Activated CD8-positive, alpha-beta memory T cell treated with anti-CD3 and anti-CD28 coated beads for 24 hours (primary cell): ENCODE results near the gene RABGGTA.

Experiments used
- DNase-seq: peaks from one replicate; pipeline ENCODE4 v3.0.0-alpha.2; 2020

Gene RABGGTA

DNA sequence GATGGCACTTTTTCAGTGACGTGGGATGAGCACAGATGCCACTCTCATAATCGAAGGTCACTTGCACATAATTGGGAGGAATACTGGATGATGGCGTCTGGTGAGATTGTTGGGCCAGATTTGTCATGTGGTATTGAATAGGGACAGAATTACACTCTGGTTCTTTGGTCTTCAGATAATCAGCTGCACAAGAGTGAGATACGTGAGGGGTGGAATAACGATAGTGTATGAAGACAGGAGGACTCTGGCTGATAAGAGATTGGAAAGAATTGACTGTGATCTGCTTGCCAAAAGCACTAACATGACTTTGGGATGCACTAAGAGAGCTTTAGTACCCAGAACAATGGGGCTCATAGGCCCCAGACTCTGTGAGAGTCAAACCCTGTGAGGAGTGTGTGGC is 7.0 kb upstream of the RABGGTA start:
- DNase-seq, result no peak

DNA sequence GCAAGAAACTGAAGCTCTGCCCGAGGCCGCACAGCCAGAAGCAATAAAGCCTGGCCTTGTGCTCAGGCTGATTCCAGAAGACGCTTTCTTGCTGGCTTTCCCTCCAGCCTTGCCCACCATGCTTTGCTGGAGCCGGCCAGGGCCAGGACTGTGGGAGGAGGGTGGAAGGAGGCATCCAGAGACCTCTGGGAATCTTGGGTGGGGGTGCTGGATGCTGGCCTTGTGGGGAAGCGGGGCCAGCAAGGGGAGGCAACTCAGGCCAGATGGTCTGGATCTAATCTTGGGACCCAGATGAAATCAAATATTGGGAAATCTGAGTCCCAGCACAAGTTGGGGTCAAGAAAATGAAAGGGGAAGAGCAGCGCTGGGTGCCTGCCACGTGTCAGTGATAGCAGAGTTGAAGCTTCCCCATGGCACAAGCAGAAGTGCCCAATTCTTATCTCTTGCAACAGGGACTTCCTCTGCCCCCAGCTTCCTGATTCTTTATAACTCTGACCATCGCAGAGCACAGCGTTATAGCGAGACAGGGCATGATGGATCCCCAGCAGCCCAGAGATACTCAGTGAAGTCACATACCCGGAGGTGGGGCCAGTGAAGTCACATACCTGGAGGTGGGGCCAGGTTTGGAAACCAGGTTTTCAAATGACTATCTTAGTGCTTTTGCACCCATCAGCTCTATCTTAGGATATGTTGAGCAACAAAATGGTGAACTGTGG is 6.4 kb upstream of the RABGGTA start:
- DNase-seq, result no peak

DNA sequence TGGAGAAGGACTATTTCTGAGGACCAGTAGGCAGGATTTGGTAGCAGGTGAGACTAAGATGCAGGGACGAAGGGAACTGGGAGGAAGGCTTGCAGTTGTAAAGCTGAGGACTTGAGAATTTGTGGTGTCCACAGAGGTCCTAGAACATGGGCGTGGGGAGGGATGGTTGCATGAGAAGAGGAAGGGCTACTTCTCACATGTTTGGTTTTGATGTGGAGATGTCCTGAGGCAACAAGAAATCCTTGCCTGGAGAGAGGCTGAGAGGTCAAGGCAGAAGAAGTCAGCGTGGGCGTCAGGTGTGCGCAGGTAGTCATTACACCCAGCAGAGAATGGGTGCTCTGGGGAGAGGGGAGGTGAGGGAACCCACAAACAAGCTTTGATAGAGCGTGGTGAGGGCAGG is 5.7 kb upstream of the RABGGTA start:
- no peak for DNase-seq

DNA sequence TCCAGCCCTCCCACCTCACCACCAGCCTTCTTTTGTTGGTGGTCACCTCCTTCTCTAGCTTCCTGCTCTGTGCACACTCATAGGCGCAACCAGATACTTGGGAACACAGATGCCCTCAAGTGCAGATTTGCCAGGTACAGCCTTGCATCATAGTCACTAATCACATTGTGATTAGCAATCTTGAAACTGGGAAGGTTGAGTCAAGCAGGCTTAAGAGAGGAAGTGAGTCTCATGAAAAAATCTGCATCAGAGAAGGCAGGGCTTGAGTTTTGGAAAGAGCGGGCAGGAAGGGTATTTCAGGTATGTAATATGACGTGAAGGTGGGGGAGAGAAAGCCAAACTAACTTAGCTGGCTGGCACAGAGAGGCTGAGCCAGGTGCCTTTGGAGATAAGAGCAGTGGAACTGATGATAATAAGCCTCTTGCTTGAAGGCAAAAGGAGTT is 2.7 kb upstream of the RABGGTA start:
- peak; percentile 77 for DNase-seq

DNA sequence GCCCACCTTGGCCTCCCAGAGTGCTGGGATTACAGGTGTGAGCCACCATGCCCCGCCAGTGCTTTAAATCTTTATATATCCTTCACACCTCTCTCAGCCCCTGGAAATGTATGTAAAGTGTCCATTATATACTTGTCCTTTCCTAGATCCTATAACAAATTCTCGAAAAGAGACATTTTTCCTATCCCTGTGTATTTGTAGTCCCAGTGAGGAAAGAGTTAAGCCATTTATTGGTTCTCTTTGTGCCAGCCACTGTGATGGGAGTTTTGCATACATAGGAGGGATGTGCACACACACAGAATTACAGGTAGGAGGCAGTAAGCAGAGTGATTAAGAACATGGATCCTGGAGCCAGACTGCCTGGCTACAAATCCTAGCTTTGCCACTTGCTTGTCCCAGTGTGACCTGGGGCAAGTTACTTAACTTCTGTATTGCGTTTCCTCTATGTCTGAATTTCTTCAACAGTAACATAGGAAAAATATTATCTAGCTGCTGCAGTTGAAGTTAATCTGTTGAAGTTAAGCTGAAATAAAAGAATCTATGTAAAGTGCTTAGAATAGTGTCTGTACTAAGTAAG is 2.1 kb upstream of the RABGGTA start:
- no peak for DNase-seq

DNA sequence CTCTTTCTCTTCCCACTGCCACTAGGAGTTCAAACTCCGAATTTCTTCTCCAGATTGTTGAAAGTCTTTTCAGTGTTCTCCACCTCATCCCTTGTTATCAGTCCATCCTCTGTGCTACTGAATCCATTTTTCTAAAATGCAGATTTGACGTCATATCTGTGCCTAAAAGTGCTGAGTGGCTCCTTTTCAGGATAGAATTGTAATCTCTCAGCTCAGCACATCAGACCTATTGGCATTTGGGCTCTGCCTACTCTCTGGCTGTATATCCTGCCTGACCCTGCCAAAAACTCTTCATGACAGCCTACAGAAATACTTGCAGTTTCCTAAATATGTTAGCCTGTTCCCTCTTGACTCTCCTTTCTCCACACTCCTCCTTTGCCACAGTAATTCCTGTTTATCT is 1.1 kb upstream of the RABGGTA start:
- DNase-seq, result no peak

DNA sequence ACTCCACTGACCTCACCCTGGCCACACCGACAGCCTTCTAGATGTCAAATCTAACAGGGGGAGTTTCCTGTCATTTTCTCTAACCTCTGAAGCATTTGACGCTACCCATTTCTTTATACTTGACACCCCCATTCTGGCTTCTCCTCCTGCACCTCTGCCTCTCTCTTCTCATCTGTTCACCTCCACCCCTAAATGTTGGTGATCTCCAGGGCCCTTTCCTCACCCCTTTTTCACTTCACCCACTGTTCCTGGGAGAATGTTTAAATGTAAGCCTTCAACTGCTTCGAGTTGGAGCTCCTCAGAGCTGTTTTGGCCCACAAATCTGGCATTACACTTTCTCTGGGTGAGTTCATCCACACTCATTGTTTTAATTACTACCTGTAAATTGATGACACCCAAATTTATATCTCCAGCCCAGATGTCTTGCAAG is 452 bp upstream of the RABGGTA start:
- no peak for DNase-seq

DNA sequence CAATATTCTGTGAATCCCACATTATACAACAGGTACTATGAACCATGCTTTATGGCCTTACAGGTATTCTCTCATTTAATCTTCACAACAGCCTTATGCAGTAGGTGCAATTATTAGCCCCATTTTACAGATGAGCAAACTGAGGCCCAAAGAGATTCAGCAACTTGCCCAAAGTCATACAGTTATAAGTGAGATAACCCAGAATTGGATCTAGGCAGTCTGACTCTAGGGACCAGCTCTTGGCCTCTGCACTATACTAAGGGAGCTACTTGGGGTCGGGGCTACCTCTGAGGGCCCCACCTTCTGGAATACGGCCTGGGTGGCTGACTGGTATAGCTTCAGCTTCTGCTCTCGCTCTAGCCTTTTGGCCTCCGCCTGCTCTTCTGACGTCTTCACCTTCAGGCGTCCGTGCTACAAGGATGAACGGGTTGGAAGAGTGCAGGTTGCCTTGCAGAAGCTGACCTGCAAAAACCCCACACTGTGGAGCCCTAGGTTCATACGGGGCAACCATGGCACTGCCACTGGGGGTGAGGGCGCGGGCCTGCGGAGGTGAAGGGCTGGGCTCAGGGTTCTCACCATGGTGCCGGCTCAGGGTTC is 762 bp downstream of the RABGGTA start:
- no peak for DNase-seq

DNA sequence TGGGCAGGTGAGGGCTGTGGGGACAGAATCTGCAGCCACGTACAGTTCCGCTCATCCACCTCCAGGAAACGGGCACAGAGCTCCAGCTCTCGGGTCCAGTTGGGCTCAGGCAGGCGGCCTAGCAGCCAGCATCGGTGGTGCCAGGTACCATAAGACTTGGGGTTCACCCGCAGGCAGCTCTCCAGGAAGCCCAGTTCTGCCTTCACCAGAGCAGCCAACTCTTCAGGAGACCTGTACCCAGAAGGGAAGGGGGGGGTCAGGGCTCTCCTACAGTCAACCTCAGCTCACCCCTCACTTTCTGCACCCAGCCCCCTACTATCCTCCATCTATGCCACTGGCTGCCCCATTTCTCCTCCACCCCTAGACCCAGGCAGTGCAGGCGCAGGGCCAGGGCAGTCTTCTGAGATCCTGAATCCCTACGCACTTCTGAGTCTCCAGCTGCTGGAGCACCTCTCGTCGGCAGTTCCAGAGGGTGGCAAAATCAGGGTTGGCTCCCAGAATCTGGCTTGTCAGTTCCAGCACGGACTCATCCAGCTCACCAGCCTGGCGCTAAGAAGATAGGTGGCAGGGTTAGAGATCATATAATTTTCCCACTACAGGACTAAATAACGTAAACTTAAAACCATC is 1.4 kb downstream of the RABGGTA start:
- no peak for DNase-seq

DNA sequence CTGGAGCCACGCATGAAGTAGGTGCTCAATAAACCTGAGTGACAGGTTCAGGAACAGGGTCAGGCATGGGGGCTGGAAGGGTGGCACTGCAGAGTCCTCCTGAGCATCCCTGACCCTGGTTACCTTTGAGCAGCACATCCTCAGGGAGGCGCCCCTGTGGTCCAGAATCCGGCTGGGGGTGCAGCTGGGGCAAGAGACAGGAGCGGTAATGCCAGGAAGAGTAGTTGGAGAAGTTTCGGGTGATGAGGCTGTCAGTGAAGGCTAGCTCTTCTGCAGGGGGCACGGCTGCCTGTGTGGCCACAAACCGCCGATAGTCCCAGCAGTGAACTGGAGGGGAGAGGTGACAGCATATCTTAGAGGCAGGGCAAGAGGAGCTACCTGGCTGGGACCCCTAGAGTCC is 2.0 kb downstream of the RABGGTA start:
- no peak for DNase-seq

DNA sequence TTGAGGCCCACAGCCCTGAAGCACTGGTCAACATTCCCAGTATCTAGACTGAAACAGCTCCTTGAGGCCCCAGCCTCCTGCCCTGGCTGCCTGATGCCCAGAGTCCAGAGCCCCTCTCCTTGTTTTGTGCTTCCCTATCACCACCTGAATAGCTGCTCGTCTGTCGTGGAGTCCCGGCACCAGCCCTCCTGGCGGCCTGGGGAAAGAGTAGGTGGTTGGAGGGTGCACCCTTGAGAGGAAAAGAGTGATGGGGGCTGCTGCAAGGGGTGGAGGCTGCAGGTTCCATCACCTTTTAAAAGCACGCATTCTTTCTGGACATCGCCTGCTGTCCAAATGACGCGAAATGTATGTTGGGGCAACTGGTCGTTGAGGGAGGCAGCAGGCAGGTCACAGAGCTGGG is 3.2 kb downstream of the RABGGTA start:
- no peak for DNase-seq

DNA sequence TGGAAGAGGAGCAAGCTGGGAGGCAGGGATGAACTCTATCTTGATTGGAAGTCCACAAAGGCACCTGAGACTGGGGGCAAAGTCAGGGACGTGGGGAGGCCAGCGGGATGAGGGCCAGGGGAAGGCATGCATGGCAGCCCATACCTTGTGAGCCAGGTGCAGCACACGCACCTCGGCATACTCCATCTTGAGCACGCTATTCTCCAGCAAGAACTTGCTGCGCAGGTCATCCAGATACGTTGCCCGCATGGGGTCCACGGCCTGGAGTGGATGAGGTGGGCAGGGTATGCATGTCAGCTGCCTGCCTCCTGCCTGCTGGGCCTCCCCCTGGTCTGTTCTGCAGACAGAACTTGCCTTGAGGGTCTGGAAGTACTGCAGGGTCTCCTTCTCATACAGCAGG is 3.9 kb downstream of the RABGGTA start:
- no peak for DNase-seq

DNA sequence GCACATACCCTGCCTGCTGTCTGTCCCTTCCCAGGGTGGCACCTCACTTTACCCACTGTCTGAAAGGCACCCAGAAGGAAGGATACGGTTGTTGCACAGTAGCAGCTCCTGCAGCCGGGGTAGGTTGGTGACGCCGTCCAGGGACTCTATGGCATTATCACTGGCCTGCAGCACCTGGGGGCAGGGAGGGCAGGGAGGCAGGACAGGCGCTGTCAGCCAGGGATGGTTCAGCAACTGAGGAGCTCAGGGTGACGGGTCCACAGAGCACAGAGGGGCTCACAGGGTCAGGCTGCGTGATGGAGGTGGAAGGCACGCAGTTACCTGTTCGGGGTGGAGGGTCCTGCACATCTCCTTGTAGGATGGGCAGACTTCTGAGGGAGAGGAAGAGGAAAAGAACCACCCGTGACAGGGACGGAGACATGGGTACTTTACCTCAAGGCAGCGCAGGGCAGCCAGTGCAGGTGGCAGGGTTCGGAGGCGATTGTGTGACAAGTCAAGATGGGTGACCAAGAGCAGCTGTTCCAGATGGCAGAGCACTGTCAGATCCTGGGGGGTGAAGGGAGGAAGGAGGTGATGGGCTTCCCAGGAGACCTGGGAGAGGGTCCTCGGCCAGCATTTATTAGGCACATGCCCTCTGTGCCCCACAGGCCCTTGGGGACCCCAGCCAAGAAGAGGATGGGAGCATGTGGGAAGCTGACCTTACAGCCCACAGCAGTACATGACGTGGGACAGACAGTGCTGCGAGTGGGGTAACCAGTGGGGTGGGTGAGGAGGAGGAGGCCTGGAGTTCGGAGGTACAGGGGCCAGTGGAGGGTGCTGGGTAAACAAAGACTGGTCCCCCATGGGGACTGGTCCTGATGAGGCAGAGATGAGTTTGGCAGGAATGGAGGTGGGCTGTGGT is 4.8 kb downstream of the RABGGTA start:
- DNase-seq, result no peak

DNA sequence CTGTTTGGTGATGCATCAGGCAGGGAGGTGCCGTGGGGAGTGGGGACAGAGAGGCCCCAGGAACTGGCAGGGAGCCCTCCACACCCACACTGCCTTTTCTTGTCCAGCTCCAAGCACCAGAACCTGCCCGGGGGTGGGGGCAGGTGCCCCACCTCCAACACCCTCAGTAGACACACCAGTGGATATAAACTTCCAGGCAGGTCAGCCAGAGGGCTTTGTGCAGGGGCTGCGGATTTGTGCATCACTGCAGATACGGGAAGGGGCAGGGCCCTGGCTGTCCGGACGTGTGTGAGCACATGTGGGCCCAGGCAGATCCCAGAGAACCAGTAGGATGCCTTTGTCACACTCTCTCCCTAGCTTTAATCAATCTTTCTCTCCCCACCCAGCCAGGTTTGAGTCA is 7.1 kb downstream of the RABGGTA start:
- DNase-seq, result no peak

DNA sequence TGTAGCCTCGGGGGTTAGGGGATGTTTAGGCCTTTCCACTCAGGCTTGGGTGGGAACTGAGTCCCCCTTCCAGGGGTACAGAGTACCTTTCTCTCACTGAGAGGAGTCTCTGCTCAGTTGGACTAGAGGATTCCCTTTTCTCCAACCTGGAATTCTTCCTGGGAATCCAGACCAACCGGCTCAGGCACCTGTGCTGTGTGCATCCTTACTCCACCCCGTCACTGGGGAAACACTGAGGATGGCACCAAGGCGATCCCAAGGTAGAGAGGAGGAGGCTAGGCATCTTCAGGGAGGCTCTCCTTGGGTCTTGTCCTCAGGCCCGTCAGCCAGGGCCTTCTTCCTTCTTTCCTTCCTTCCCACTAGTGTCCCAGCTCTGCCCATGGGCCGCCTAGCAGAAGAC is 7.5 kb downstream of the RABGGTA start:
- DNase-seq, result no peak

DNA sequence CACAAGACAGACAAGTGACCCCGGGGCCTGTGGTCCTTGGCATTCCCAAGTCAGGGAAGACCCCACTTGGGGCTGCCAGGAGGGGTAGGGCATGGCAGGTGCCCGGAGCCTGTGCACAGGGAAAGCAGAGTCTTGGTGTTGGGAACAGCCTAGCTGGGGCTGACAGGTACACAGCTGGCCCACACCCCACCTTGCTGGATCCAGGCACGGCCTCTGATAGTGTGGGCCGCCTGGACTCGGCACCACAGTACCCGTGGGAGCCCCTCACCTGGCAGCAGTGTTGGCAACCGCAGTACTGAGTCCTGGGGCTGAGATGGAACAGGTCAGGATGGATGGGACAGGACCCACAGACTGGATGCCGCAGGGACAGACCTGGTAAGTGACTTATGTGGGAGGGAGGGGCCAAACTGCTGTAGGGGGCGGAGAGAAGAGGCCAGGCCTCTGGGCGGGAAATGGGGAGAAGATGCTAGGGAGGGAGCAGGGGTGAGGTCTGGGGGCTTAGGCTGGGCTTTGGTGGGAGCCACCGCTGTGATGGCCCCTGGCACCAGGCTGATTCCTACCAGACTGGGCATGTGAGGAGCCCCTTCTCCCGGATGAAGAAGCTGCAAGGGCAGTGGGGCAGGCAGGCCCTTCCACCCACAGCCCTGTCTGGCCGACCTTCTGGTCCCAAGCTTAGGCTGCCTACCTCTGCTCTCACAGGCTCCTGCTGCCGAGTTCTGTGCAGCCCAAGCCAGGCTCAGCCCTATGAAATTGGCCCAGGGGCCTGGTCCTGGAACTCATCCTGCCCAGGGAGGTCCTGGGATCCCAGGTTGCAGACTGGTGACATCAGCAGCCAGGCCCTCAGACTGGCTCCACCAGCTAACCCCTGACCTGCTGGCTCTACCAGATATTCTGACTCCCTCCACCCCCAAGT is 8.3 kb downstream of the RABGGTA start, which contains the start of gene TGM1:
Gene TGM1 (minus strand): TSS at position 357 of the 913 bp plus-strand sequence. CDS start 825 bp downstream, outside the sequence.
- DNase-seq, result no peak

DNA sequence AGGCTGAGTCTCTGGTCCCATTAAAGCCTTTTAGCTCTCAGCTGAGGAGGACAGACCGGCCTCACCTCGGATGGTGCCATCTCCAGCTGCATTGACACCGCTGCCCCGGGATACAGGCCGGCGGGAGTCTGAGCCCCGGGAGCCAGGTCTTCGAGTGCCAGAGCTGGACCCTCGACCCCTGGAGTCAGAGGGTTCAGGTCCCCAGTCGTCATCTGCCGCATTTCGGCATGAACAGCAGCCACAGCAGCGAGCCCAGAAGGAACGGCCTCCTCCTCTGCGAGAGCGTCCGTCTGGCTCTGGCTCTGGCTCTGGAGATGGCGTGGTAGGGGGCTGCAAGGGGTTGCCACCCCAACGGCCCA is 9.4 kb downstream of the RABGGTA start:
- no peak for DNase-seq

DNA sequence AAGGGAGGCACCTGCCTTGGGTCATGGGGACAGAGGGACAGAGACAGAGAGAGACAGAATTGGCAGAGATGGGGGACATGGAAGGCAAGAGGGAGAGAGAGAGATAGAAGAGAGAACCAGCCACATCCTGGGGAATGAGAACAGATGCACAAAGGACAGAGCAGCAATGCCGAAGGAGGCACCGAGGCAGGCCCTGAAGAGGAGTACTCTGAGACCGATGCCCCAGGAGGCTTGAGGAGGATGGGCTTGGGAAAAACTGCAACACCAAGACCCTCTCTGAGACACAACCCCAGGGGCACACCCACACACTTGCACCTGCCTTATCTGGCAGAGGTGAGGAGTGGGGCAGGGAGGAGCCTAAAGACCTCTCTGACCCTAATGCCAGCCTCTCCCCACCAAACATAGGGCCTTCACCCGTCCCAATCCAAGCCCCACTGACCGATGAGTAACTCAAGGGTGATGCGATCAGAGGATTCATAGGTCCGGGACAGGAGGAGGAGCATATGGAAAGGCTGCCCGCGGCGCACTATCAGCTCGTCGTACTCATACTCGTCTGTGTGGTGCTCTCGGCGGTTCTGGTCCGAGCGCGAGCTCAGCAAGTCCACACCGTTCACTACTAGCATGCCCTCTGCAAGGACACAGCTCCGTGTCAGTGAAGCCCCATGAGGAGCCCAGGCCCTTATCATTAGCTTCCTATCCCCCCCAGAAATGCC is 10.0 kb downstream of the RABGGTA start:
- DNase-seq, result no peak

DNA sequence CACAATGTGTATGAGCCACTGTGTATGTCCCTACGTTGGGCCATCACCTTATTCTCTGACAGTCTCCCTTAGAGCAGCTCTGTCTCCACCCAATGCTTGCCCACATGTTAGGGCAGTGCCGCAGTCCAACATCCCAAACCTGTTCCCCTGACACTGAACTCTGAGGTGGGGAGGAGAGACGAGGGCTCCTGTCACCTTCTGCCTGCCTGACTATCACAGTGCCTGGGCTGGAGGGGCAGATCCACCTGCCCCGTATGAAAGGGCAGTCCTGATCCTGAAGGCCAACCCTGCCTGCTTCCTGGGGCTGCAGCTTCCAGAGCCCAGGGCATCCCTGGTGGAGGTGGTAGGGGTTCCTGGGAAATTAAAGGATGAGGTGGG is 10.6 kb downstream of the RABGGTA start:
- no peak for DNase-seq

DNA sequence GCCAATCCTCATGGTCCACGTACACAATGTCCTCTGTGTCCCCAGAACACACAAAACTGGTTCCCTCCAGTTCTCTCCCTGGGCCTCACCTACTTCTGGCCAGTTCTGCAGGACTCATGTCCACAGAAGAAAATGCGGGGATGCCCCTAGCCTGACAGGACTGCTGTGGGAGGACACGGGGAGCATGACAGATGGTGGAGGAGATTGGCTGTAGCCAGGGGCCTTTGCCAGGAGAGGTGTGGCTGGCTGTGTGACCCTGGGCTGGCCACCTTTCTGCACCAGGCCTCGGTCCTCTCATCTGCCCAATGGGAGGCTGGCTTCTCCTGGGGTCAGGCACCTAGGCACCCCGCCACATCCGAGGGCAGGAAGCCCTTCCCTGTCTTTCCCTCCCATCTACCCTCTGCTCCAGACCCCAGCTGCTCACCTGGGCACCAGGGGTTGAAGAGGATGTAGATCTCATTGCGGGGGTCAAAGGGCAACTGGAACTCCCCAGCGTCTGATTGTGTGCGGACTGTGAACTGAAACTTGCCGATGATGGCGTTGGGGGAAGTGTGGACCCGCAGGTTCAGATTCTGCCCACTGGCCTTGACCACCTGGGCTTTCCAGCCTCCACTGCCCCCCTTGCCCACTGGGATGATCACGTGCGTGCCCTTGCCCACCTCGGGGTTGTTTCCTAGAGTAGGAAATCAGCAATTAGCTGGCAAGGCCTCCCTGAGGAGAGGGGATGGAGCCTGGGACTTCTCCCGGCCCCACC is 11.2 kb downstream of the RABGGTA start:
- DNase-seq, result no peak
